ENCODE measurements around the gene MAP4K4. TPM values are rescaled to one million over a fixed set of nuclear protein-coding genes. Genes with fewer than 3 reads are reported as not detected.

The MAP4K4 gene
- total RNA-seq, 1 experiment from 2014 or later = 136 TPM

GRCh38 chr2:101828257-101828656 is 130.8 kb downstream of the MAP4K4 start:
- Mint-ChIP-seq H3K36me3 (ENCODE audit: insufficient read depth, unreplicated experiment) (peaks cover 38% of the 10 kb centered on the region), H3K4me3 (ENCODE audit: low read depth, unreplicated experiment) (no peak overlapping the region), H3K9me3 (ENCODE audit: low read depth, unreplicated experiment) (no peaks in the 10 kb centered on the region), H3K27me3 (ENCODE audit: unreplicated experiment) (no peaks in the 10 kb centered on the region), H3K4me1 (ENCODE audit: low read depth, unreplicated experiment) (peaks cover 60% of the 10 kb centered on the region), H3K27ac (ENCODE audit: unreplicated experiment) (peak overlapping the region; percentile 63)
- CTCF ChIA-PET = interaction anchor here (1.0 to 1.3 kb wide), 2 partner anchors 409 to 490 kb away, joined by 6 to 7 read pairs; no protein-coding TSS in a partner anchor
- no peak for TF ChIP-seq CTCF (IDR thresholded peaks at IDR 0.05; ENCODE audit: unreplicated experiment)
- DNase-seq = no peak
- no TSS peak for BruUV-seq (replicated peaks)
- intact Hi-C loops (cut with micrococcal nuclease; ENCODE audit: unreplicated experiment) = no loop called here

GRCh38 chr2:101828673-101829334 is 131.3 kb downstream of the MAP4K4 start:
- Mint-ChIP-seq H3K27me3 (ENCODE audit: unreplicated experiment) (no peaks in the 10 kb centered on the region), H3K9me3 (ENCODE audit: low read depth, unreplicated experiment) (no peaks in the 10 kb centered on the region), H3K4me3 (ENCODE audit: low read depth, unreplicated experiment) (no peak overlapping the region), H3K36me3 (ENCODE audit: insufficient read depth, unreplicated experiment) (peaks cover 33% of the 10 kb centered on the region), H3K4me1 (ENCODE audit: low read depth, unreplicated experiment) (peaks cover 55% of the 10 kb centered on the region), H3K27ac (ENCODE audit: unreplicated experiment) (no peak overlapping the region)
- CTCF ChIA-PET = interaction anchor here (0.6 to 1.0 kb wide), 2 partner anchors 259 to 490 kb away, joined by 5 to 7 read pairs; no protein-coding TSS in a partner anchor
- no peak for TF ChIP-seq CTCF (IDR thresholded peaks at IDR 0.05; ENCODE audit: unreplicated experiment)
- DNase-seq = no peak
- intact Hi-C loops (cut with micrococcal nuclease; ENCODE audit: unreplicated experiment) = no loop called here
- BruUV-seq (replicated peaks) = no TSS peak

GRCh38 chr2:101829429-101829828 is 131.9 kb downstream of the MAP4K4 start:
- CTCF ChIA-PET = interaction anchor here (0.6 kb wide), 1 partner anchor 260 kb away, joined by 5 read pairs; no protein-coding TSS in a partner anchor
- Mint-ChIP-seq H3K27ac (ENCODE audit: unreplicated experiment) (peak overlapping the region; percentile 6), H3K4me1 (ENCODE audit: low read depth, unreplicated experiment) (peaks cover 52% of the 10 kb centered on the region), H3K4me3 (ENCODE audit: low read depth, unreplicated experiment) (no peak overlapping the region), H3K27me3 (ENCODE audit: unreplicated experiment) (no peaks in the 10 kb centered on the region), H3K9me3 (ENCODE audit: low read depth, unreplicated experiment) (no peaks in the 10 kb centered on the region), H3K36me3 (ENCODE audit: insufficient read depth, unreplicated experiment) (peaks cover 29% of the 10 kb centered on the region)
- DNase-seq = no peak
- BruUV-seq (replicated peaks) = no TSS peak
- TF ChIP-seq CTCF (IDR thresholded peaks at IDR 0.05; ENCODE audit: unreplicated experiment) = no peak
- intact Hi-C loops (cut with micrococcal nuclease; ENCODE audit: unreplicated experiment) = no loop called here

- no peaks in the 10 kb centered on the region for H3K27me3 Mint-ChIP-seq (ENCODE audit: unreplicated experiment)
- H3K27ac Mint-ChIP-seq (ENCODE audit: unreplicated experiment) = peak overlapping the region; percentile 87
- no peak for DNase-seq
- peaks cover 52% of the 10 kb centered on the region for H3K4me1 Mint-ChIP-seq (ENCODE audit: low read depth, unreplicated experiment)
- BruUV-seq (replicated peaks) = no TSS peak
- intact Hi-C loops (cut with micrococcal nuclease; ENCODE audit: unreplicated experiment) = loop anchor here (1.0 kb wide), 1 partner anchor 312 kb away; no protein-coding TSS in a partner anchor
- TF ChIP-seq CTCF (IDR thresholded peaks at IDR 0.05; ENCODE audit: unreplicated experiment) = no peak
- H3K36me3 Mint-ChIP-seq (ENCODE audit: insufficient read depth, unreplicated experiment) = peaks cover 31% of the 10 kb centered on the region
- H3K4me3 Mint-ChIP-seq (ENCODE audit: low read depth, unreplicated experiment) = no peak overlapping the region
- H3K9me3 Mint-ChIP-seq (ENCODE audit: low read depth, unreplicated experiment) = no peaks in the 10 kb centered on the region
- CTCF ChIA-PET = interaction anchor here (2.0 to 2.4 kb wide), 2 partner anchors 60 to 312 kb away, joined by 12 to 17 read pairs; no protein-coding TSS in a partner anchor
These were observed 132.6 kb downstream of the MAP4K4 start for GRCh38 chr2:101830146-101830545.

Measured in Calu3 (cell line).